22Rv1 (cell line): Measurements from ENCODE around the gene ZDHHC1.

Source experiments
- H3K27ac ChIP-seq: fragments of 450-650 bp; 2 replicates; pipeline ENCODE4 v1.5.1; 2017
- ZFX ChIP-seq: fragments of 450-650 bp; IDR thresholded peaks from 2 replicates; pipeline ENCODE4 v1.6.1; 2017; ENCODE audit warnings: antibody characterized with exemption, borderline replicate concordance
- TF ChIP-seq, protein P1 (sequence below): fragments of 450-650 bp; IDR thresholded peaks from 2 replicates; pipeline ENCODE4 v1.5.1; 2017; ENCODE audit warnings: mild to moderate bottlenecking

The ZDHHC1 gene

DNA sequence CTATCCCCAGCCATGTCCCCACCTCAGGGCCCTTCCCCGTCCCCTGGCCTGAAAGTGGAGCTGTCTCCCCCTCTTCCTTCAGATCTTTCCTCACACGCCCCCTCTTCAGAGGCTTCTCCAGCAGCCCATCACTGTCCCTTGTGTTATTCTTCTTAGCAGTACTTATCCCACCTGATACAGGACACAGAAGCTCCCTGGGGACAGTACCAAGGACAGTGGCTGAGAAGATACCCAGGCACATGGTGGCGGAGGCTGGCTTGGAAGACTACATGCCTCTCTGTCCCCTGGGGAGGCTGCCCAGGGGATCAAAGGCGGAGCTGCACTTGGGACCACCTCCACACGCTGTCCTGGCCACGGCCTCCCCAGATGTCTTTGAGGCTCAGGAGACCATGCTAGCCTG, 38.6 kb upstream of the ZDHHC1 start:
- TF ChIP-seq, protein P1, sequence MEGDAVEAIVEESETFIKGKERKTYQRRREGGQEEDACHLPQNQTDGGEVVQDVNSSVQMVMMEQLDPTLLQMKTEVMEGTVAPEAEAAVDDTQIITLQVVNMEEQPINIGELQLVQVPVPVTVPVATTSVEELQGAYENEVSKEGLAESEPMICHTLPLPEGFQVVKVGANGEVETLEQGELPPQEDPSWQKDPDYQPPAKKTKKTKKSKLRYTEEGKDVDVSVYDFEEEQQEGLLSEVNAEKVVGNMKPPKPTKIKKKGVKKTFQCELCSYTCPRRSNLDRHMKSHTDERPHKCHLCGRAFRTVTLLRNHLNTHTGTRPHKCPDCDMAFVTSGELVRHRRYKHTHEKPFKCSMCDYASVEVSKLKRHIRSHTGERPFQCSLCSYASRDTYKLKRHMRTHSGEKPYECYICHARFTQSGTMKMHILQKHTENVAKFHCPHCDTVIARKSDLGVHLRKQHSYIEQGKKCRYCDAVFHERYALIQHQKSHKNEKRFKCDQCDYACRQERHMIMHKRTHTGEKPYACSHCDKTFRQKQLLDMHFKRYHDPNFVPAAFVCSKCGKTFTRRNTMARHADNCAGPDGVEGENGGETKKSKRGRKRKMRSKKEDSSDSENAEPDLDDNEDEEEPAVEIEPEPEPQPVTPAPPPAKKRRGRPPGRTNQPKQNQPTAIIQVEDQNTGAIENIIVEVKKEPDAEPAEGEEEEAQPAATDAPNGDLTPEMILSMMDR, result no peak
- no peak for TF ChIP-seq ZFX
- no peak overlapping the region for H3K27ac ChIP-seq

DNA sequence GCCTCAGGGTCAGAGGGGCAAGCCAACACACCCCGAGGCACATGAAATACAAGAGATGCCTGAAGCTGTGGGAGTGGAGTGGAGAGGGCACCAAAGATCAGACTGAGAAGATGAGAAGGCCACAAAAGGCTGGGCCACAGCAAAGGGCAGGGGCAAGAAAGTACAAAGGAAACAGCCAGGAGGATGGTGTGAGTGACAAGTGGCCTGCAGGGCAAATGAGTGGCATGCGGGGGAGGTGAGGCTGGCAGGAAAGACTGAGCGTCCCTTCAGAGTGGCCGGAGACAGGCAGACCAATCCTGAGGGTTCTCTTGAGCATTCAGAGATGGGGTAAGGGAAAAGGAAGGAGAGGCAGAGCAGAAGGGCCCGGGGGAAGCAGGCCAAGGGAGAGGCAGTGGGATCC, 37.8 kb upstream of the ZDHHC1 start:
- H3K27ac ChIP-seq, result no peak overlapping the region
- no peak for TF ChIP-seq ZFX
- TF ChIP-seq, protein P1, result no peak

DNA sequence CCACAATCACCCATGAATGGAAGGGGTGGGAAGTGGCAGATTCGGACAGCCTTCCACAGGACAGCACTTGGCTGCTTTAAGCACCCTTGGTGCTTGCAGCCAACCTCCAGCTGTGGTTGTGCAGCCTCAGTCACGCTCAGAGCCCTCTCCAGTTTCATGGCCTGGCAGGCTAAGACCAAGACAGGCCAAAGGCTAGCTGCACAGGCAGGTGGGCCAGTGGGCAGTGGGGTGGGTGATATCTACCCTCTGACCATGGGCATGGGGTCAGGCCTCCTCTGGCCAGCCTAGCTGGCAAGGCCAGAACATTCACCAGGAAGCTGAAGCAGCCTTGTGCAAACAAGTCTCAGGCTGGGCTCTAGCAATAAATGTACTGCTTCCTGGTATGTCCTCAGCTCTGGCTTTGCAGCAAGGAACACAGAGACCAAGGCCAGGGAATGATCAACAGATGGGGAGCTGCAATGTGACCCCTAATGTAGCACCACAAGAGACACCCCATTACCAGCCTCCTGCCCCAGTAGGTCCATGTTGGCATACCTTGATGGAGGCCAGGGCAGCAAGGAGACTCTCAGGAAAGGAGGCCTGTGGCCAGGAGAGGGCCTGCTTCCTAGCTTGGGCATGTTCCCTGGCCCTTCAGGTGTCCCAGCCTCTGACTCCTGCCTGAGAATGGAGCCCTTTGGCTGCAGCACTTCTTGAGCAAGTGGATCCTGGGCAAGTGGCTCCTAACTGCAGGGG, 35.6 kb upstream of the ZDHHC1 start:
- TF ChIP-seq, protein P1, result no peak
- TF ChIP-seq ZFX, result no peak
- peak overlapping the region; percentile 61 for H3K27ac ChIP-seq

DNA sequence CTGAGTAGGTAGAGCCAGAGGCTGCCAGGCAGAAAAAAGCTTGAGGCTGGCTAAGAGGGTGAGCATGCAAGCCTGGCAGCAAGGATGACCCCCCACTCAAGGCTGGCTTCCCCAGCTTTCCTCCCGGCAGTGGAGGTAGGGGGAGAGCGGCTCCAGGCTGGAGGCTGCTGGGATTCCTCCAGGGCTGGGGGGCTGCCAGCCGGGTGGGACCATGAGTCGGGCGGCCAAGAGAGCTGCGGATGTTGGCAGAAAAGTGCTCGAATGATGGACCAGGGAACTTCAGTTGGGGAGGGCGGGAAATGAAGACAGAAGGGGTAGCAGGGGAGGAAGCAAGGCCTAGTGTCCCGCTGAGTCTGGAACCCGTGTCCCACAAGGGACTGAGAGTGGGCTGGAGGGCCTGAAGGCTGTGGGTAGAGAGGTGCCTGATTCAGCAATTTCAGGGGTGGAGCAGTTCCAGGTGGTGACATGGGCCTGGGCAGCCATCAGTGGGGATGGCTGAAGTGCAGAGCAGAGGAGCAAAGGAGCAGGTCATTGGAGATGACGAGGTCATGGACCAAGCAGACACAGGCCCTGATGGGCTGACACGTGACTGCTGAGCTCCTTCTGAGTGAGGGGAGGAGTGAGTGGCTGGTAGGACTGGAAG, 34.9 kb upstream of the ZDHHC1 start:
- peak overlapping the region; percentile 61 for H3K27ac ChIP-seq
- TF ChIP-seq ZFX, result no peak
- TF ChIP-seq, protein P1, result no peak

DNA sequence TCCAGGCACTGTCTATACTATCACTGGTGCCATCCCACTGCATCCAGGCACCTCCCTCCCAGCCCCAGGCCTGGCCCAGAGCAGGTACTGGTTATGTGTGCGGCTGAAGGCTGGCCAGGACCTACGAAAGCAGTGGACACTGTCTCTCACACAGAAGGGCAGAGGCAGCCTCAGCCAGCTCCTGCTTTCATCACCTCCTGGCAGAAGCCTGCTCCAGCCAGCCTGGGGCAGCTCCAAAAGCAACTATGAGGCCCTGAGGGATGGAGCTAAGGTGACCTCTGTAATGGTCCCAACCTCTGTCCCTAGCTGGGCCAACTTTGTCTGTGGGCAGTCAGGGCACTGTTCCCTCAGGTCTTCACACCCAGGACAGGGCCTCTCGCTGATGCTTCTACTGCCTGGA, 33.5 kb upstream of the ZDHHC1 start:
- TF ChIP-seq, protein P1, result no peak
- no peak for TF ChIP-seq ZFX

DNA sequence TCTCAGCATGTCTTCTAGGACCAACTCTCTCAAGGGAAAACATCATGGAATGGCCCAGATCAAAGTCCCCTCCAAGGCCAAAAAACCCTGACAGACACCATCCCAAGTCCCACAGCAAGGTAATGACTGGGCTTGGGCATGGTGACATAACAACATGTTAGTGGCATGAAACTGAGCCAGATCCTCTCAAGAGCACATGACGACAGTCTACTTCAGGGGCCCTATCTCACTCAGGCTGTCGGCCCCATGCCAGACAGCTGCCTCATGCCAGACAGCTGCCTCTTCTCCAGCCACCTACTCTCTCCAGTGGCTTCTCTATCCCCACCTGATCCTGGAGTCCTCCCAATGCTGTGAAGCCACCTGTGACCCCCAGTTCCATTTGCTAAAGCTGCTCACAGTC, 33.1 kb upstream of the ZDHHC1 start:
- H3K27ac ChIP-seq, result no peak overlapping the region
- TF ChIP-seq ZFX, result no peak
- TF ChIP-seq, protein P1, result no peak

More for the DNA sequence above, 33.5 kb upstream of the ZDHHC1 start:
- H3K27ac ChIP-seq, result no peak overlapping the region

DNA sequence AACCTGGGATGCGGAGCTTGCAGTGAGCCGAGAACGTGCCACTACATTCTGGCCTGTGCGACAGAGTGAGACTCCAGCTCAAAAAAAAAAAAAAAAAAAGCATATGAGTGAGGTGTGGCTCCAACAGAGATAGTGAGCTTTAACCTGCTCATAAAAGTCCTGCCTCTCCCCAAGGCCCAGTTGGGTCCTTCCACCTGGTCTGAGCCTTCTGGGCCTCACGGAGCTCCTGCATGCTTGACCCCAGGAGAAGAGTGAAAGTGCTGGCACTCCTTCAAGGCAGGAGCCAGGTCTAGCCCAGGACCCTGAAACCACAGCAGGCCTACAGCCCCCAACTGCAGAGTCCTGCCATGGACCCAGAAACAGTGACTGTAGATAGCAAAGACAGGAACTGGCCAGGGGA, 32.3 kb upstream of the ZDHHC1 start:
- TF ChIP-seq ZFX, result no peak
- TF ChIP-seq, protein P1, result no peak
- no peak overlapping the region for H3K27ac ChIP-seq
